ENCODE data around the gene INAFM1.

DNA sequence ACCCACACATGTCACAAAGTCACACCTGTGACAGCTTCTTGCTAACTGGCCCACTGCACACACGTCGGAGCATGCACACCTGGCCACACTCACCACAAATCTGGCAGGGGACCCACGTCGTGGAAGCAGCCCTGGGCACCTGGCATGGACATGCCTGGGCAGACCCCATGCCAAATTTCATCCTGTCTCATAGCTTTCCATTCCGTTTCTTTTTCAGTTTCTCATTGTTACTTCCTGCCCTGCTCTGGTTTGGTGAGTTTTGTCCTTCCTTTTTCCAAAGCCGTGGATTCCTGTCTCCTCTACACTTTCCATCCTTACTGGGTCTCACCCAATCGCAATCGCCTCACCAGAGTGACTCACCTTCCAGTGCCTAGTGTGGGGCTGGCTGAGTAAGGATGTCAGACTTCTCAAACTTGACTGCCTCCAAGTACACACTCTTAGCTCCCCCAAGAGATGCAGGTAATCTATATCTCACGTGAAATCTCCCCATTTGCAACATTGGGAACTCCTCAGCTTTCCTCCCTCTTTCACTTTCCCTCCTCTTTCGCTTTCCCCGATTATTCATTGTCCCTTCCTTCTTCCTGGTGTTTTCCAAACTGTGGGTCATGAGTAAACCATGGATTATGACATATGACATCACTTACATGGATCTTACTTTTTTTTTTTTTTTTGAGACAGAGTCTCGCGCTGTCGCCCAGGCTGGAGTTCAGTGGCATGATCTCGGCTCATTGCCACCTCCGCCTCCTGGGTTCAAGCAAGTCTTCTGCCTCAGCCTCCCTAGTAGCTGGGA lies 42.1 kb upstream of the INAFM1 start:
- TF ChIP-seq, protein P1, sequence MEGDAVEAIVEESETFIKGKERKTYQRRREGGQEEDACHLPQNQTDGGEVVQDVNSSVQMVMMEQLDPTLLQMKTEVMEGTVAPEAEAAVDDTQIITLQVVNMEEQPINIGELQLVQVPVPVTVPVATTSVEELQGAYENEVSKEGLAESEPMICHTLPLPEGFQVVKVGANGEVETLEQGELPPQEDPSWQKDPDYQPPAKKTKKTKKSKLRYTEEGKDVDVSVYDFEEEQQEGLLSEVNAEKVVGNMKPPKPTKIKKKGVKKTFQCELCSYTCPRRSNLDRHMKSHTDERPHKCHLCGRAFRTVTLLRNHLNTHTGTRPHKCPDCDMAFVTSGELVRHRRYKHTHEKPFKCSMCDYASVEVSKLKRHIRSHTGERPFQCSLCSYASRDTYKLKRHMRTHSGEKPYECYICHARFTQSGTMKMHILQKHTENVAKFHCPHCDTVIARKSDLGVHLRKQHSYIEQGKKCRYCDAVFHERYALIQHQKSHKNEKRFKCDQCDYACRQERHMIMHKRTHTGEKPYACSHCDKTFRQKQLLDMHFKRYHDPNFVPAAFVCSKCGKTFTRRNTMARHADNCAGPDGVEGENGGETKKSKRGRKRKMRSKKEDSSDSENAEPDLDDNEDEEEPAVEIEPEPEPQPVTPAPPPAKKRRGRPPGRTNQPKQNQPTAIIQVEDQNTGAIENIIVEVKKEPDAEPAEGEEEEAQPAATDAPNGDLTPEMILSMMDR (IDR thresholded peaks at IDR 0.05; ENCODE audit: low read length), result no peak
- TF ChIP-seq EZH2 (optimal IDR thresholded peaks at IDR 0.05; ENCODE audit: low read depth, low read length), result no peak

All from MM.1S (cell line).